ENCODE results near the gene XPO4. TPM values are rescaled to one million over a fixed set of nuclear protein-coding genes. Genes with fewer than 3 reads are reported as not detected.
A peak's percentile ranks its signal among the peaks of the same experiment; 100 is the strongest.

The XPO4 gene
- total RNA-seq, 1 experiment from 2014 or later = 34.9 TPM

DNA sequence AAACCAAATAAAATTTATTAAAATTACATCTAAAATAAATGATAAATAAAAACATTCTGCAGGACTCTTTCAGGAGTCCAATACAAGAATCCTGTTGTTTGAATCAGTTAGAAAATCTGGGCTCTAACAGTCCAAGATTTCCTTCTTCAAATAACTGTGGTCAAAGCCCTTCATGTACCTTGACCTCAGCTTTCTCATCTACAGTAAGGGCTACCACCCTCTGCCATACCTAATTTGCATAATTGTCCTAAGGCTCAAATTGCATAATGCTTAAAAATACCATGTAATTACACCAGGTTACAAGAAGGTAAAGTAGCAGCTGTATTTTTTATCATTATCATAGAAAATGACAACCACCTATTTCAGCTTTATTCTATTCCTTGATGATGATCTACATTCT lies 54.3 kb downstream of the XPO4 start:
- ChIA-PET POLR2A (no interaction called here), CTCF (interaction anchor here (1.1 to 2.1 kb wide), 3 partner anchors 18 to 125 kb away, joined by 3 to 9 read pairs (median 4); no protein-coding TSS in a partner anchor)
- DNase-seq (ENCODE audit: low spot score) (no peak), ATAC-seq (no peak)
- H3K36me3 Mint-ChIP-seq = peaks cover 3% of the 10 kb centered on the region; the same call in 1 of the 2 replicates
- no peak overlapping the region for H3K4me3 Mint-ChIP-seq
- no peaks in the 10 kb centered on the region for H3K9me3 Mint-ChIP-seq
- peaks cover 13% of the 10 kb centered on the region for H3K4me1 Mint-ChIP-seq
- TF ChIP-seq ZNF263 (CRISPR knock-in tag; IDR thresholded peaks at IDR 0.05; ENCODE audit: low read depth) = no peak
- TF ChIP-seq GABPB1 (CRISPR knock-in tag; IDR thresholded peaks at IDR 0.05) = no peak
- TF ChIP-seq, protein P1, sequence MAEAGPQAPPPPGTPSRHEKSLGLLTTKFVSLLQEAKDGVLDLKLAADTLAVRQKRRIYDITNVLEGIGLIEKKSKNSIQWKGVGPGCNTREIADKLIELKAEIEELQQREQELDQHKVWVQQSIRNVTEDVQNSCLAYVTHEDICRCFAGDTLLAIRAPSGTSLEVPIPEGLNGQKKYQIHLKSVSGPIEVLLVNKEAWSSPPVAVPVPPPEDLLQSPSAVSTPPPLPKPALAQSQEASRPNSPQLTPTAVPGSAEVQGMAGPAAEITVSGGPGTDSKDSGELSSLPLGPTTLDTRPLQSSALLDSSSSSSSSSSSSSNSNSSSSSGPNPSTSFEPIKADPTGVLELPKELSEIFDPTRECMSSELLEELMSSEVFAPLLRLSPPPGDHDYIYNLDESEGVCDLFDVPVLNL (CRISPR knock-in tag; IDR thresholded peaks at IDR 0.05; ENCODE audit: borderline replicate concordance, low read depth) = no peak
- no peak for TF ChIP-seq NR2C2 (CRISPR knock-in tag; IDR thresholded peaks at IDR 0.05)
- TF ChIP-seq, protein P2, sequence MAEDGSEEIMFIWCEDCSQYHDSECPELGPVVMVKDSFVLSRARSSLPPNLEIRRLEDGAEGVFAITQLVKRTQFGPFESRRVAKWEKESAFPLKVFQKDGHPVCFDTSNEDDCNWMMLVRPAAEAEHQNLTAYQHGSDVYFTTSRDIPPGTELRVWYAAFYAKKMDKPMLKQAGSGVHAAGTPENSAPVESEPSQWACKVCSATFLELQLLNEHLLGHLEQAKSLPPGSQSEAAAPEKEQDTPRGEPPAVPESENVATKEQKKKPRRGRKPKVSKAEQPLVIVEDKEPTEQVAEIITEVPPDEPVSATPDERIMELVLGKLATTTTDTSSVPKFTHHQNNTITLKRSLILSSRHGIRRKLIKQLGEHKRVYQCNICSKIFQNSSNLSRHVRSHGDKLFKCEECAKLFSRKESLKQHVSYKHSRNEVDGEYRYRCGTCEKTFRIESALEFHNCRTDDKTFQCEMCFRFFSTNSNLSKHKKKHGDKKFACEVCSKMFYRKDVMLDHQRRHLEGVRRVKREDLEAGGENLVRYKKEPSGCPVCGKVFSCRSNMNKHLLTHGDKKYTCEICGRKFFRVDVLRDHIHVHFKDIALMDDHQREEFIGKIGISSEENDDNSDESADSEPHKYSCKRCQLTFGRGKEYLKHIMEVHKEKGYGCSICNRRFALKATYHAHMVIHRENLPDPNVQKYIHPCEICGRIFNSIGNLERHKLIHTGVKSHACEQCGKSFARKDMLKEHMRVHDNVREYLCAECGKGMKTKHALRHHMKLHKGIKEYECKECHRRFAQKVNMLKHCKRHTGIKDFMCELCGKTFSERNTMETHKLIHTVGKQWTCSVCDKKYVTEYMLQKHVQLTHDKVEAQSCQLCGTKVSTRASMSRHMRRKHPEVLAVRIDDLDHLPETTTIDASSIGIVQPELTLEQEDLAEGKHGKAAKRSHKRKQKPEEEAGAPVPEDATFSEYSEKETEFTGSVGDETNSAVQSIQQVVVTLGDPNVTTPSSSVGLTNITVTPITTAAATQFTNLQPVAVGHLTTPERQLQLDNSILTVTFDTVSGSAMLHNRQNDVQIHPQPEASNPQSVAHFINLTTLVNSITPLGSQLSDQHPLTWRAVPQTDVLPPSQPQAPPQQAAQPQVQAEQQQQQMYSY (CRISPR knock-in tag; IDR thresholded peaks at IDR 0.05) = no peak
- TF ChIP-seq, protein P3, sequence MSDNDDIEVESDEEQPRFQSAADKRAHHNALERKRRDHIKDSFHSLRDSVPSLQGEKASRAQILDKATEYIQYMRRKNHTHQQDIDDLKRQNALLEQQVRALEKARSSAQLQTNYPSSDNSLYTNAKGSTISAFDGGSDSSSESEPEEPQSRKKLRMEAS (CRISPR knock-in tag; IDR thresholded peaks at IDR 0.05) = no peak
- no peak for TF ChIP-seq NR1H2 (CRISPR knock-in tag; IDR thresholded peaks at IDR 0.05)
- no peak for TF ChIP-seq KAT7 (CRISPR knock-in tag; IDR thresholded peaks at IDR 0.05; ENCODE audit: borderline replicate concordance)
- no peak for TF ChIP-seq IRF2 (CRISPR knock-in tag; IDR thresholded peaks at IDR 0.05; ENCODE audit: borderline replicate concordance, low read depth)
- H3K27ac Mint-ChIP-seq = no peak overlapping the region
- no peaks in the 10 kb centered on the region for H3K27me3 Mint-ChIP-seq (ENCODE audit: low read depth)

DNA sequence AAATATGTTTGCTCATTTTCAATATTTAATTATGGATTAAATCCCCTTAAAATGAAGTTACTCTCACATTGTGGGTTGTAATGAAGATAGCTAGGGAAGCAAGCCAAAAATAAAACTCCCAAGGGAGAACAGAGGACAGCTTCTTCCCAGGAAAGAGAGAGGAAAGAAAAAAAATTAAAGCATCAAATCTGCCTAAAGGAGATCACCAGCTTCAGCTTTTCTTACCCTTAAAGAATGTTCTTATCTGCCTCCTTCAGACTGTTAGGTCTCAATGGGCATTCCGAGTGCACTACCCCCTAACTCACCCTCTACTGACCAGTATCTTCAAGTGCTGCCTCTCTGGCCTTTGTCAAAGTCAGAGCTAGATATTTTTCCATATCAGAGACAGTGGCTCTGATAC lies 55.2 kb downstream of the XPO4 start:
- Mint-ChIP-seq H3K27ac (no peak overlapping the region; the same call in 1 of the 2 replicates), H3K27me3 (ENCODE audit: low read depth) (no peaks in the 10 kb centered on the region), H3K9me3 (no peaks in the 10 kb centered on the region), H3K36me3 (peaks cover 5% of the 10 kb centered on the region; the same call in 1 of the 2 replicates), H3K4me3 (no peak overlapping the region), H3K4me1 (peaks cover 13% of the 10 kb centered on the region)
- CTCF ChIA-PET = interaction anchor here (0.7 to 2.1 kb wide), 3 partner anchors 18 to 355 kb away, joined by 3 to 9 read pairs (median 4); no protein-coding TSS in a partner anchor
- POLR2A ChIA-PET = no interaction called here
- DNase-seq (ENCODE audit: low spot score) (no peak), ATAC-seq (peak; percentile 47; the same call in 1 of the 2 replicates)
- TF ChIP-seq PRRX2 (CRISPR knock-in tag; IDR thresholded peaks at IDR 0.05) (no peak), JUN (CRISPR knock-in tag; IDR thresholded peaks at IDR 0.05) (no peak), TCF7 (CRISPR knock-in tag; IDR thresholded peaks at IDR 0.05; ENCODE audit: low read depth) (no peak), GTF2I (CRISPR knock-in tag; conservative IDR thresholded peaks at IDR 0.05) (no peak), TEAD4 (CRISPR knock-in tag; IDR thresholded peaks at IDR 0.05) (no peak), ZNF232 (CRISPR knock-in tag; IDR thresholded peaks at IDR 0.05) (no peak), FOXK1 (CRISPR knock-in tag; IDR thresholded peaks at IDR 0.05) (no peak), RELA (CRISPR knock-in tag; IDR thresholded peaks at IDR 0.05; ENCODE audit: borderline replicate concordance) (no peak), ZNF423 (CRISPR knock-in tag; IDR thresholded peaks at IDR 0.05) (no peak), MXD4 (CRISPR knock-in tag; IDR thresholded peaks at IDR 0.05; ENCODE audit: borderline replicate concordance) (no peak), EMX1 (CRISPR knock-in tag; IDR thresholded peaks at IDR 0.05) (no peak), ZNF138 (CRISPR knock-in tag; conservative IDR thresholded peaks at IDR 0.05) (no peak)
- TF ChIP-seq, protein P3 (CRISPR knock-in tag; IDR thresholded peaks at IDR 0.05) = no peak
- TF ChIP-seq, protein P4, sequence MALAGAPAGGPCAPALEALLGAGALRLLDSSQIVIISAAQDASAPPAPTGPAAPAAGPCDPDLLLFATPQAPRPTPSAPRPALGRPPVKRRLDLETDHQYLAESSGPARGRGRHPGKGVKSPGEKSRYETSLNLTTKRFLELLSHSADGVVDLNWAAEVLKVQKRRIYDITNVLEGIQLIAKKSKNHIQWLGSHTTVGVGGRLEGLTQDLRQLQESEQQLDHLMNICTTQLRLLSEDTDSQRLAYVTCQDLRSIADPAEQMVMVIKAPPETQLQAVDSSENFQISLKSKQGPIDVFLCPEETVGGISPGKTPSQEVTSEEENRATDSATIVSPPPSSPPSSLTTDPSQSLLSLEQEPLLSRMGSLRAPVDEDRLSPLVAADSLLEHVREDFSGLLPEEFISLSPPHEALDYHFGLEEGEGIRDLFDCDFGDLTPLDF (CRISPR knock-in tag; IDR thresholded peaks at IDR 0.05) = no peak
- TF ChIP-seq, protein P5, sequence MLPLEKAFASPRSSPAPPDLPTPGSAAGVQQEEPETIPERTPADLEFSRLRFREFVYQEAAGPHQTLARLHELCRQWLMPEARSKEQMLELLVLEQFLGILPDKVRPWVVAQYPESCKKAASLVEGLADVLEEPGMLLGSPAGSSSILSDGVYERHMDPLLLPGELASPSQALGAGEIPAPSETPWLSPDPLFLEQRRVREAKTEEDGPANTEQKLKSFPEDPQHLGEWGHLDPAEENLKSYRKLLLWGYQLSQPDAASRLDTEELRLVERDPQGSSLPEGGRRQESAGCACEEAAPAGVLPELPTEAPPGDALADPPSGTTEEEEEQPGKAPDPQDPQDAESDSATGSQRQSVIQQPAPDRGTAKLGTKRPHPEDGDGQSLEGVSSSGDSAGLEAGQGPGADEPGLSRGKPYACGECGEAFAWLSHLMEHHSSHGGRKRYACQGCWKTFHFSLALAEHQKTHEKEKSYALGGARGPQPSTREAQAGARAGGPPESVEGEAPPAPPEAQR (CRISPR knock-in tag; IDR thresholded peaks at IDR 0.05) = no peak
- TF ChIP-seq, protein P6, sequence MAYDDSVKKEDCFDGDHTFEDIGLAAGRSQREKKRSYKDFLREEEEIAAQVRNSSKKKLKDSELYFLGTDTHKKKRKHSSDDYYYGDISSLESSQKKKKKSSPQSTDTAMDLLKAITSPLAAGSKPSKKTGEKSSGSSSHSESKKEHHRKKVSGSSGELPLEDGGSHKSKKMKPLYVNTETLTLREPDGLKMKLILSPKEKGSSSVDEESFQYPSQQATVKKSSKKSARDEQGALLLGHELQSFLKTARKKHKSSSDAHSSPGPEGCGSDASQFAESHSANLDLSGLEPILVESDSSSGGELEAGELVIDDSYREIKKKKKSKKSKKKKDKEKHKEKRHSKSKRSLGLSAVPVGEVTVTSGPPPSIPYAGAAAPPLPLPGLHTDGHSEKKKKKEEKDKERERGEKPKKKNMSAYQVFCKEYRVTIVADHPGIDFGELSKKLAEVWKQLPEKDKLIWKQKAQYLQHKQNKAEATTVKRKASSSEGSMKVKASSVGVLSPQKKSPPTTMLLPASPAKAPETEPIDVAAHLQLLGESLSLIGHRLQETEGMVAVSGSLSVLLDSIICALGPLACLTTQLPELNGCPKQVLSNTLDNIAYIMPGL (CRISPR knock-in tag; IDR thresholded peaks at IDR 0.05) = no peak
- TF ChIP-seq, protein P7, sequence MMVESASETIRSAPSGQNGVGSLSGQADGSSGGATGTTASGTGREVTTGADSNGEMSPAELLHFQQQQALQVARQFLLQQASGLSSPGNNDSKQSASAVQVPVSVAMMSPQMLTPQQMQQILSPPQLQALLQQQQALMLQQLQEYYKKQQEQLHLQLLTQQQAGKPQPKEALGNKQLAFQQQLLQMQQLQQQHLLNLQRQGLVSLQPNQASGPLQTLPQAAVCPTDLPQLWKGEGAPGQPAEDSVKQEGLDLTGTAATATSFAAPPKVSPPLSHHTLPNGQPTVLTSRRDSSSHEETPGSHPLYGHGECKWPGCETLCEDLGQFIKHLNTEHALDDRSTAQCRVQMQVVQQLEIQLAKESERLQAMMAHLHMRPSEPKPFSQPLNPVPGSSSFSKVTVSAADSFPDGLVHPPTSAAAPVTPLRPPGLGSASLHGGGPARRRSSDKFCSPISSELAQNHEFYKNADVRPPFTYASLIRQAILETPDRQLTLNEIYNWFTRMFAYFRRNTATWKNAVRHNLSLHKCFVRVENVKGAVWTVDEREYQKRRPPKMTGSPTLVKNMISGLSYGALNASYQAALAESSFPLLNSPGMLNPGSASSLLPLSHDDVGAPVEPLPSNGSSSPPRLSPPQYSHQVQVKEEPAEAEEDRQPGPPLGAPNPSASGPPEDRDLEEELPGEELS (CRISPR knock-in tag; IDR thresholded peaks at IDR 0.05) = no peak

Data from WTC11 (cell line).